Smooth muscle cell of the brain vasculature (primary cell): ENCODE results near the gene TMOD1.
"Not testable (repeated sequence)": the region's sequence is repeated elsewhere in the genome, so short reads cannot be mapped to it uniquely, and the experiment has no call there.

Experiments used
- DNase-seq: peaks from one replicate; pipeline ENCODE4 v3.0.0-alpha.2; 2012; ENCODE audit warnings: low read depth, low spot score

TMOD1 gene

DNA sequence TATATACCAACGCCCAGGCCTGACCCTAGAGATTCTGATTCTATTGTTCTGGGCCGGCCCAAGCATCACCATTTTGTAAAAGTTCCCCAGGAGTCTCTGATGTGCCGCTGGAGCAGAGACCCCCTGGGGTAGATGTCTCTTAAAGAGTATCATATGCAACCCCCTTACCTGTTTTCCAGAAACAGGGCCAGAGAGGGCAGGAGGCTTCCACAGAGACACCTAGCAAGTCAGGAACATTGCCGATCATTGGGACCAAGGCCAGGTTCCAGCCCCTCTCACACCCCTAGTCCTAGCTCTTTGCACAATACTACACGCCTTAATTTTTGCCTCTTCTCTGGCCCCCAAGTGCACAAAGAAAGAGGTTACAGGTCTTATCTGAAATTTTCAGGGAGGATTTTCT, 63.8 kb downstream of the TMOD1 start:
- DNase-seq: no peak

DNA sequence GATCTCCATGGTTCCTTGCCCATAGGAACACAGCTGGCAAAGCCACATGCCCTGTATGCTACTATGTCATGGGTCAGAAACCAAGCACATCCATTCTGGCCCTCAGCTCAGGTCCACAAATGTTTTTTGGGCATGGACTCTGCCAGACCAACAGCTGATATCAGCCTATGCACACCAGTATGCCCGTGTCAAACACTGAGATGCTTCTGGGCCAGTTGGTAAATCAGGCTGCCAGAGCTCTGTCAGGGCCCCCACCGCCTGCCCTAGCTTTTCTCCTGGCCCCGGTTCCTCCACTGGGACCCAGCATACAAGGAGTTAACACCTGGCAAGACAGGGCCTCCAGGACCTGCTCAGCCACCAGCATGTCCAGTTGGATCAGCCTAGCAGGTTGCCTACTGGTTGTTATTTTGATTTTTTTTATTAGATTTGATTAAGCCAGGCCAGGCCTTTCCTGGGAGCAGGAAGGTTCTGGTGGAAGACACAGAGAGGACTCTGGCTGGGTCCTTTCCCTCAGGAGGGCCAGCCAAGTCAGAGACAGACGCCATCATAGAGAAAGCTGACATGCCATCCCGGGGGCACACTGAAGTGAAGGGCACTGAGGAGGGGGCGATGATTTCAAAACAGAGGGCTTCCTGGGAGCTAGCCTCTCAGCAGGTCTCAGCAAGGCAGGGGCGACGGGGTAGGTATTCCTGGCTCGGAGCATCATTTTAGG, 65.9 kb downstream of the TMOD1 start:
- DNase-seq: no peak

GRCh38 chr9:97567894-97568202, 66.4 kb downstream of the TMOD1 start:
- DNase-seq: no peak

- DNase-seq: no peak
Measured at GRCh38 chr9:97568461-97569275, 67.2 kb downstream of the TMOD1 start.

DNA sequence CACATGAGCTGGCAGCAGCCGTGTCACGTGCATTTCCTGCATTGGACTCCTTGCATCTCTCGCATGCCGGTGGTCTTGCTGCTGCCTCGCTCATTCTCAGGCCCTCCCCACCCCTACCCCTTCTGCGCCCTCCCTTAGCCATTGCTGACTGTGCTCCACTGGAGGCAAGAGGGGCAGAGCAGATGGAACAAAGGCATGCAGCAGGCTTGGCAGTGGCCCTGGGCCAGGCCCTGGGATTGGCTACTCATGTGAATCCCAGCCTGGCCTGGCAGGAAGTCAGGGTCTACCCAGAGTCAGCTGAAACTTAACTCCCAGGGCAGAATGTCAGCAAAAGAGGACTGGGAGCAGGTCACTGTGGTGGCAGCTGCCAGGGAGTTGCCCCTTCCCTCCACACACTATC, 69.4 kb downstream of the TMOD1 start:
- no peak for DNase-seq

DNA sequence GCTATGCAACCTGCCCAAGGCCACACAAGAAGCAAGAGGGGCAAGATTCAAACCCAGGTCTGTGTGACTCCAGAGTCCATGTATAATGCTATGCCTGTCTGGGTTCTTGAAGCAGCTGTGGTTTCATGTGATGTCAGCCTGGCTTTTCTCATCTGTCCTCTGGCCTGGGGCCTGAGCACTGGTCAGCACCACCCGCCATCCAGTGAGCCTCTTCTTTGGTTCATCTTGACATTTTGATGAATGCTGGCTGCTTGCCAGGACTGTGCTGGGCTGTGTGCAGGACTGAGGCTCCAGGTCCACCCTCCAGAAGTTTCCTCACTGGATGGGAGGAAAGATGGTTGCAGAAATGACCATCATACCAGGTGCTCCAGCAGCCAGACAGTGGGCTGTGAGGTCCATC, 70.2 kb downstream of the TMOD1 start:
- DNase-seq: no peak

DNA sequence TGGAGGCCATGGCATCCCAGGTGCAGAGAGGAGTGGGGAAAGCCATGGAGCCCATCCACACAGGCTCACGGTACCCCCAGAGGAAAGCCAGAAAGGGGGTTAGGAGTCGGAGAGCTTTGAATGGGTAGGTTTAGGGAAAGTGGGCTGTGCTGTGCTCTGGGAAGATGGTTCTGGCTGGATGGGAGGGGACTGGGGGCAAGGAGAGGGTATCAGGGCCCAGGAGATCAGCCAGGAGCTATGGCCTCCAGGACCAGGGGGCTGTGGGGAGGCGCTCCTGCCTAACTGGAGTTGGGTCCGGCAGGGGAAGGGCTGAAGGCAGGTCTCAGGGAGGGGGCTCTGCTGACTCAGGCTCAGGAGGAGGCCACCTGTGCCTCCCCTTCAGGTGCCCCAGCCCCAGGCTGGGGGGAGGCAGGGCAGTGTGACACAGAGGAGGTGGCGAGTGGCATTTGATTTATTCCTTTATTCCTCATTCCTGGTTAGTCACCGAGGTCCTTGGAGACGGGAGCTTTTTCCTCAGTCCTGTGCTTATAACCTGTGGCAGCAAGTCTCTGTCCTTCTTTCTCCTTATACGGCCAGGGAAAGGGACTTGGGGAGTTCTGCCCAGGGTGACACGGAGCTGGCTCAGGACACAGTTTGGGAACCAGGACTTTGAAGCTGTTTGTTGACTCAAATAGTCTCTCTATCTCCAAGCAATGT, 70.9 kb downstream of the TMOD1 start:
- no peak for DNase-seq

DNA sequence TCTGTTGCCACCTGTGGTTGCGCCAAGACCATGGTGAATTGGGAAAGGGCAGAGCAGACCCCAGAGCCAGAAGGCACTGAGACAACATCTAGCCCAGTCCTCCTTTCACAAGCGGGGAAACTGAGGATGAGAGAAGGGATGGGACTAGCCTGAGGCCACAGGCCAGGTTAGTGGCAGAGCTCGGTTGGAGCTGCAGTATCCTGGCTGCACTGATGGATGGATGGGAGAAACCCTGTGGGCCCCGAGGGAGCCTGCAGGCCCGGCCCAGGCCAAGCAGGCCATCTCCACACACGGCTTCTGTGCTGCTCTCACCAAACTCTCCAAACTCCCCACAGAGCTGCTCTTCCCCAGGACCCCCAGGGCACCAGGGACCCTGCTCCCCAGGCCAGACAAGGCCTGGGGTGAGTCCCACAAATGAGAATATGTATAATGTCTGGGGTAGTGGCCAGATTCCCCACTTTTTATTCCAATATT, 71.5 kb downstream of the TMOD1 start:
- DNase-seq: no peak

GRCh38 chr9:97573482-97574073, 72.1 kb downstream of the TMOD1 start:
- no peak for DNase-seq

DNA sequence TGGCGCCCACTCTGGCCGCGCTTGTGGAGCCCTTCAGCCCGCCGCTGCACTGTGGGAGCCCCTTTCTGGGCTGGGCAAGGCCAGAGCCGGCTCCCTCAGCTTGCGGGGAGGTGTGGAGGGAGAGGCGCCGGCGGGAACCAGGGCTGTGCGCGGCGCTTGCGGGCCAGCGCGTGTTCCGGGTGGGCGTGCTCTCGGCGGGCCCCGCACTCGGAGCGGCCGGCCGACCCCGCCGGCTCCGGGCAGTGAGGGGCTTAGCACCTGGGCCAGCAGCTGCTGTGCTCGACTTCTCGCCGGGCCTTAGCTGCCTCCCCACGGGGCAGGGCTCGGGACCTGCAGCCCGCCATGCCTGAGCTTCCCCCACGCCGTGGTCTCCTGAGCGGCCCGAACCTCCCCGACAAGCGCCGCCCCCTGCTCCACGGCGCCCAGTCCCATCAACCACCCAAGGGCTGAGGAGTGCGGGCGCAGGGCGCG, 72.7 kb downstream of the TMOD1 start:
- DNase-seq: not testable (repeated sequence)

DNA sequence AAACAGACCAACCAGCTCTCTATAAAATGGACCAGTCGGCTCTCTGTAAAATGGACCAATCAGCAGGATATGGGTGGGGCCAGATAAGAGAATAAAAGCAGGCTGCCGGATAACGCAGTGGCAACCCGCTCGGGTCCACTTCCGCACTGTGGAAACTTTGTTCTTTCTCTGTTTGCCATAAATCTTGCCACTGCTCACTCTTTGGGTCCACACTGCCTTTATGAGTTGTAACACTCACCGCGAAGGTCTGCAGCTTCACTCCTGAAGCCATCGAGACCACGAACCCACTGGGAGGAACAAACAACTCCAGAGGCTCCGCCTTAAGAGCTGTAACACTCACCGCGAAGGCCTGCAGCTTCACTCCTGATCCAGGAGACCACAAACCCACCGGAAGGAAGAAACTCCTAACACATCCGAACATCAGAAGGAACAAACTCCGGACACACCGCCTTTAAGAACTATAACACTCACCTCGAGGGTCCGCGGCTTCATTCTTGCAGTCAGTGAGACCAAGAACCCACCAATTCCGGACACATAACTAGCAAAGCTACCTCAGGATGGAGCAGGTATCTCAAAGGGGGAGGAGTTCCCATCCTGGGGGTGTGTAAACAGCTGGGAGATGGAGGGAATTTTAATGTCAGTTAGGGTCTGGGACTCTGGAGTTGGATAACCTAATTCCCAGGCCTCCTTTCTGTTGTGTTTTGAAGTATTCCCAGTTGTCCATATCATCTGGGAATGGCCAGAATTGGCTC, 73.6 kb downstream of the TMOD1 start:
- DNase-seq: not testable (repeated sequence)

GRCh38 chr9:97575673-97576200, 74.3 kb downstream of the TMOD1 start:
- no peak for DNase-seq

DNA sequence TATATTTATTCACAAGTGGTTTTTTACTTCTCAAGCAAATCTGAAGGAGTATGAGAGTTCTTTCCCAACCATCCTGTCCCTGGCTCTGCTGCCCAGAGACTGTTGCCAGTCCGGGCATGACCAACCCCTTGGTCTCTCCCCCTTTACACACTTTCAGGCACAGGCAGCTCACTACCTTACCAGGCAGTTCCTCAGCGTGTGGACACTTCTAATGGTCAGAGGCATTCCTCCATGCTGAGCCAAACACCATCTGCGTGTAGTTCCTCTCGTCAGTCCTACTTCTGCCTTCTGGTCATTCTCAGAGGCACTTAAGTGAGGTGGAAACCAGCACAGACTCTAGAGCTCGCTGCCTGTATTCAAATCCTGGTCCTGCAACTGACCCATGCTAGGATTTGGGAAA, 75.6 kb downstream of the TMOD1 start:
- no peak for DNase-seq

GRCh38 chr9:97578846-97579245, 77.4 kb downstream of the TMOD1 start:
- DNase-seq: no peak

DNA sequence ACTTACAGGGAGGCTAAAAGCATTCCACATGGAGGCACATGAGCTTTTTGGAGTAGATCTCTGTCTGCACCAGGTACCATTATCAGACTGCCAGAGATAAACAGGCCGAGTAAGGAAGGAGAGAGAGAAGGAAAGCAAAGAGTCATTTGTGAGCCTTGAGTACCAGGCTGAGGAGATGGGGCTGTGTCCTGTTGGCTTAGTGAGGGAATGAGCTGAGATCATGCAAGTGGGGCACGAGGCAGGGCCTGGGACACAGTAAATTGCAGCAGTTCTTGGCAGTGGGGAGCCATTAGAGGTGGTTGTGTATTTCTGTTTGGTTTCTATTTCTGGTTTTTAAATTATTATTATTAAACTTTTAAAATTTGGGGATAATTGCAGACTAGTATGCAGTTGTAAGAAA, 78.4 kb downstream of the TMOD1 start:
- no peak for DNase-seq

GRCh38 chr9:97581590-97581989, 80.1 kb downstream of the TMOD1 start:
- DNase-seq: not testable (repeated sequence)

- not testable (repeated sequence) for DNase-seq
Measured at GRCh38 chr9:97584778-97585177, 83.3 kb downstream of the TMOD1 start.

GRCh38 chr9:97586909-97587308, 85.4 kb downstream of the TMOD1 start:
- not testable (repeated sequence) for DNase-seq

- DNase-seq: no peak
Measured at GRCh38 chr9:97591535-97591934, 90.1 kb downstream of the TMOD1 start.

DNA sequence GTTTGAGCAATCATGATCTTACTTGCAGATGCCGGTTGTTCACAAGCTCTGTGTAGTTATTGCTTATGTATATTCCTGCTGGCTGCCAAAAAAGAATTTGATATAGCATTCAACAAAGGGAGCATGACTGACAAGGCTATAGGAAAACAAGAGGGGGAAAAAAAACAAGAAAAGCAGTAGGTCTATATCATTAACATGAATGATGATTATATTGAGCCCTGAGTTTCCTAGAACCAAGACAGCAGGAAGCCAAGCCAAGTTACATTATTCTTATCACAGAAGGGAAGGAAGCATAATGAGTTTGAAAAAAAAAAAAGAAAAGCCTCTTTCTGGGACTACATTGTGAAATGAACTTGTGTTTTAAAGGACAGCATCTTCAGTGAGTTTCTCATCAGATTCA, 90.7 kb downstream of the TMOD1 start:
- DNase-seq: no peak

DNA sequence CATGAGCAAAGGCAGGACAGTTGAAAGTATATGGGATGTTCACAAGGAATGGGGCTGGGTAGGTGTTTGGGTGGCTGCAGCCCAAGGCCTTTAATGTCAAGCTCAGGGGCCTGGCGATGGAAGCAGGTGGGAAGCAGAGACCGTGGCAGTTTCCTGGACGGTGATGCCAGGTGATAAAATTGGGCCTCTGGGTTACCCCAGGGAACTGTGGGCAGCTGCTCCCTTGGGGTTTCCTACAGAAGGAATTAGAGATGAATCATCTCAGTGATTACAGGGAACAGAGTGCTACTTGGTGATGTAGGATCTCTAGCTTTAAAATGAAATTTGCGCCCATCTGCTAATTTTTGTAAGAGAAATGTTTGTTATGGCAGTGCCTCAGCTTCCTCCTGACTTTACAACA, 92.5 kb downstream of the TMOD1 start:
- DNase-seq: no peak
